ENCODE results near the gene SSTR3.

The SSTR3 gene

GRCh38 chr22:37154925-37155712 lies 57.2 kb downstream of the SSTR3 start:
- no peak for DNase-seq
